ENCODE results near the gene GAS7. TPM values are rescaled to one million over a fixed set of nuclear protein-coding genes. Genes with fewer than 3 reads are reported as not detected.

The GAS7 gene
- total RNA-seq, 6 donors from 2014 or later: 19.9 to 87.1 (median 41.5) TPM

- no peak for ATAC-seq (ENCODE audit: low FRiP score in 2 of 2)
- TF ChIP-seq POLR2A (IDR thresholded peaks at IDR 0.05) (no peak), POLR2AphosphoS5 (IDR thresholded peaks at IDR 0.05) (no peak), EP300 (IDR thresholded peaks at IDR 0.05) (no peak)
- TF ChIP-seq, protein P1, sequence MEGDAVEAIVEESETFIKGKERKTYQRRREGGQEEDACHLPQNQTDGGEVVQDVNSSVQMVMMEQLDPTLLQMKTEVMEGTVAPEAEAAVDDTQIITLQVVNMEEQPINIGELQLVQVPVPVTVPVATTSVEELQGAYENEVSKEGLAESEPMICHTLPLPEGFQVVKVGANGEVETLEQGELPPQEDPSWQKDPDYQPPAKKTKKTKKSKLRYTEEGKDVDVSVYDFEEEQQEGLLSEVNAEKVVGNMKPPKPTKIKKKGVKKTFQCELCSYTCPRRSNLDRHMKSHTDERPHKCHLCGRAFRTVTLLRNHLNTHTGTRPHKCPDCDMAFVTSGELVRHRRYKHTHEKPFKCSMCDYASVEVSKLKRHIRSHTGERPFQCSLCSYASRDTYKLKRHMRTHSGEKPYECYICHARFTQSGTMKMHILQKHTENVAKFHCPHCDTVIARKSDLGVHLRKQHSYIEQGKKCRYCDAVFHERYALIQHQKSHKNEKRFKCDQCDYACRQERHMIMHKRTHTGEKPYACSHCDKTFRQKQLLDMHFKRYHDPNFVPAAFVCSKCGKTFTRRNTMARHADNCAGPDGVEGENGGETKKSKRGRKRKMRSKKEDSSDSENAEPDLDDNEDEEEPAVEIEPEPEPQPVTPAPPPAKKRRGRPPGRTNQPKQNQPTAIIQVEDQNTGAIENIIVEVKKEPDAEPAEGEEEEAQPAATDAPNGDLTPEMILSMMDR (IDR thresholded peaks at IDR 0.05): no peak
- WGBS, 2 donors: 86 to 92% methylated on average over 3 of the region's 3 CpGs
Observed at GRCh38 chr17:9894231-9894630, 304.2 kb downstream of the GAS7 start.

DNA sequence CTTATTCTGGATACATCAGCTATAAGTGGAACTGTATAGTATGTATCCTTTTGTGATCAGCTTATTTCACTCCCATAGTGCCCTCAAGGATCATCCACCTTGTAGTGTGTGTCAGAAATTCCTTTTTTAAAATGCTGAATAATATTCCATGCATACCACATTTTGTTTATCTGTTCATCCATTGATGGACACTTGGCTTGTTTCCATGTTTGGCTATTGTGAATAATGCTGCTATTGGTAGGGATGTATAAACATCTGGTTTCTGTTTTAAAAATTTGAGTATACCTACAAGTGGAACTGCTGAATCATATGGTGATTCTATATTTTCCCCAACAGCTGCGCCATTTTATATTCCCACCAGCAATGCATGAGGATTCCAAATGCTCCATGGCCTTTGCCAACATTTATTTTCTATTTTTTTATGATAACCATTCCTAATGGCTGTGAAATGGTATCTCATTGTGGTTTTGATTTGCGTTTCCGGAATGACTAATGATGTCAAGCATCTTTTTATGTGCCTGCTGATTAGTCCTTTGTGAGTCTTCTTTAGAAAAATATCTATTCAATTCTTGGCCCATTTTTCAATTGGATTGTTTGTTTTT lies 304.9 kb downstream of the GAS7 start:
- TF ChIP-seq, protein P1 (IDR thresholded peaks at IDR 0.05): no peak
- TF ChIP-seq EP300 (IDR thresholded peaks at IDR 0.05) (no peak), POLR2A (IDR thresholded peaks at IDR 0.05) (no peak), POLR2AphosphoS5 (IDR thresholded peaks at IDR 0.05) (no peak)

More at GRCh38 chr17:9894231-9894630, 304.2 kb downstream of the GAS7 start:
- Histone ChIP-seq H3K4me3 (no peak overlapping the region), H3K27me3 (no peaks in the 10 kb centered on the region), H3K36me3 (no peaks in the 10 kb centered on the region), H3K4me1 (no peaks in the 10 kb centered on the region), H3K9me3 (peaks cover 0 to 5% (median 0%) of the 10 kb centered on the region in 4 donors), H3K27ac (no peak overlapping the region)
- no peak for DNase-seq

DNA sequence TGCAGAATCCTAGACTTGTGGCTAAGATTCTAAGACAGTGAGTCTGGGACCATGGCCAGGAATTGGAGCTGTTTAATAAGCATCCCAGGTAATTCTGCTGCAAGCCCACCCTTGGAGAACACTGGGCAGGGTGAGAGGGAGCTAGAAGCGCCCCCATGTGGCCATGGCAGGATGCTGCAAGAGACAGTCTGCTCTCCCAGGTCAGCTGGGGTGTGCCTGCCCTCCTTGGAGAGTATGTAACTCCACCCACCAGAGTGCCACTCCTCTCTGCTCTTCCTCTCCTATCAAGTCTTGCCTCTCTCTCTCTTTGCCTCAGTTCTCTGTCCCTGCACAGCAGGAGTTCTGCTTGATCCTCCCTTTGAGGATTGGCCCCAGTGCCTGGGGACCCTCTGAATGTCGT lies 308.3 kb downstream of the GAS7 start:
- Histone ChIP-seq H3K36me3 (no peaks in the 10 kb centered on the region), H3K4me1 (no peaks in the 10 kb centered on the region), H3K27me3 (no peaks in the 10 kb centered on the region), H3K9me3 (peaks cover 0 to 5% (median 0%) of the 10 kb centered on the region in 4 donors), H3K4me3 (no peak overlapping the region), H3K27ac (no peak overlapping the region)
- 7 to 28% methylated on average over 2 of the region's 2 CpGs for WGBS, 2 donors
- no peak for TF ChIP-seq POLR2A (IDR thresholded peaks at IDR 0.05)
- TF ChIP-seq, protein P1 (IDR thresholded peaks at IDR 0.05): peak in 5 of 6 experiments; percentile 14 to 40 (median 23)
- ATAC-seq (ENCODE audit: low FRiP score in 2 of 2) (peak in 1 of 2 donors; percentile 78), DNase-seq (peak in 1 of 2 donors; percentile 36)

More for the DNA sequence above, 304.9 kb downstream of the GAS7 start:
- DNase-seq (no peak), ATAC-seq (ENCODE audit: low FRiP score in 2 of 2) (no peak)
- H3K9me3 ChIP-seq: peaks cover 0 to 5% (median 0%) of the 10 kb centered on the region in 4 donors
- no peak overlapping the region for H3K27ac ChIP-seq
- H3K27me3 ChIP-seq: no peaks in the 10 kb centered on the region
- H3K36me3 ChIP-seq: no peaks in the 10 kb centered on the region
- no peaks in the 10 kb centered on the region for H3K4me1 ChIP-seq
- WGBS, 2 donors: 51 to 91% methylated on average over 3 of the region's 3 CpGs
- no peak overlapping the region for H3K4me3 ChIP-seq

DNA sequence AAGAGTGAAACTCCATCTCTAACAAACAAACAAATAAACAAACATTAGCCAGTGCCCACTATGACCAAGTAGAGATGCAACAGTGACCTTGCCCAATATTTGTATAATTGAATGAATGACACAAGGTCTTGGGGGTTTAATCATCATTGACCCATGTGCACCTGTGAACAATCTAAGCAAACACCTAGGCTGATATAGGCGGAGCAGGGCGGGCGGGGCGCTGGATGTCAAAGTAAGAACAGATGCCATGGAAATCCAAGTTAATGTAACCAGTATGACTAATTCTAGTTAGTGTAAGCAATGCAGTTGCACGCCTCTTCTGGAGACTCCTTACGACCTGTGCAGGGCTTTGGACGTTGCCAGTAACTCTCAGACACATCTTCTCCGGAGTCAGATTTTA lies 310.9 kb downstream of the GAS7 start:
- no peaks in the 10 kb centered on the region for H3K4me1 ChIP-seq
- no peak for DNase-seq
- peaks cover 7 to 16% (median 9%) of the 10 kb centered on the region in 4 donors for H3K9me3 ChIP-seq
- WGBS, 2 donors: 76 to 84% methylated on average over 8 of the region's 8 CpGs
- TF ChIP-seq, protein P1 (IDR thresholded peaks at IDR 0.05): no peak
- TF ChIP-seq POLR2A (IDR thresholded peaks at IDR 0.05) (no peak), EP300 (IDR thresholded peaks at IDR 0.05) (no peak), POLR2AphosphoS5 (IDR thresholded peaks at IDR 0.05) (no peak)
- no peaks in the 10 kb centered on the region for H3K36me3 ChIP-seq
- ATAC-seq (ENCODE audit: low FRiP score in 2 of 2): no peak
- no peaks in the 10 kb centered on the region for H3K27me3 ChIP-seq
- H3K27ac ChIP-seq: no peak overlapping the region
- no peak overlapping the region for H3K4me3 ChIP-seq
